DND-41 (cell line): Measurements from ENCODE around the gene CAV2.

Experiments
- ATAC-seq: fragments of 200-7000 bp; cut with Tn5 transposase; 3 replicates; pipeline ENCODE4 v1.9.1; 2021; ENCODE audit warnings: low read depth; ENCODE audit not compliant: insufficient read depth
- DNase-seq: peaks from one replicate; pipeline ENCODE4 v3.0.0-alpha.2; 2020
- H2AFZ ChIP-seq: 2 replicates; pipeline ENCODE4 v1.6.0; 2012; ENCODE audit warnings: low read depth, low read length
- H3K27ac ChIP-seq: 2 replicates; pipeline ENCODE4 v1.5.1; 2012; ENCODE audit warnings: low read length, inconsistent platforms
- H3K27me3 ChIP-seq: fragments of 200-600 bp; sonication (generic); 2 replicates; pipeline ENCODE4 v1.6.0; 2012; ENCODE audit warnings: low read length, mild to moderate bottlenecking, inconsistent platforms; ENCODE audit not compliant: insufficient read depth, poor library complexity
- H3K36me3 ChIP-seq: 2 replicates; pipeline ENCODE4 v1.5.1; 2012; ENCODE audit warnings: low read length, inconsistent platforms; ENCODE audit not compliant: insufficient read depth
- H3K4me1 ChIP-seq: 2 replicates; pipeline ENCODE4 v1.5.1; 2012; ENCODE audit warnings: mild to moderate bottlenecking, low read length; ENCODE audit not compliant: insufficient read depth
- H3K4me2 ChIP-seq: 2 replicates; pipeline ENCODE4 v1.6.0; 2012; ENCODE audit warnings: mild to moderate bottlenecking, moderate library complexity, low read length, inconsistent platforms; ENCODE audit not compliant: insufficient read depth
- H3K4me3 ChIP-seq, 2 experiments: fragments of 200-600 bp in 1 of 2; shearing (Covaris generic) in 1 of 2; 2 replicates each; pipeline ENCODE4 v1.5.1; 2012 to 2016; ENCODE audit warnings: inconsistent platforms in 2 of 2, low read length in 2 of 2, mild to moderate bottlenecking in 2 of 2, low read depth in 1 of 2, moderate library complexity in 1 of 2
- H3K79me2 ChIP-seq: 2 replicates; pipeline ENCODE4 v1.6.0; 2012; ENCODE audit warnings: low read length, inconsistent platforms; ENCODE audit not compliant: insufficient read depth
- H3K9ac ChIP-seq: 2 replicates; pipeline ENCODE4 v1.6.0; 2012; ENCODE audit warnings: low read depth, mild to moderate bottlenecking, inconsistent platforms, low read length, moderate library complexity
- H3K9me3 ChIP-seq: 2 replicates; pipeline ENCODE4 v1.5.1; 2012; ENCODE audit warnings: low read length, moderate library complexity, mild to moderate bottlenecking, inconsistent platforms; ENCODE audit not compliant: insufficient read depth, severe bottlenecking
- H4K20me1 ChIP-seq: 2 replicates; pipeline ENCODE4 v1.6.0; 2012; ENCODE audit warnings: low read length; ENCODE audit not compliant: insufficient read depth
- EZH2 ChIP-seq: IDR thresholded peaks from 3 replicates; pipeline ENCODE4 v1.6.1; 2012; ENCODE audit warnings: borderline replicate concordance, low read depth, mild to moderate bottlenecking, moderate library complexity, low read length, inconsistent platforms; ENCODE audit not compliant: severe bottlenecking
- TF ChIP-seq, protein P1 (sequence below): IDR thresholded peaks from 2 replicates; pipeline ENCODE4 v1.5.1; 2012; ENCODE audit warnings: borderline replicate concordance, low read length, moderate library complexity, mild to moderate bottlenecking; ENCODE audit not compliant: poor library complexity, severe bottlenecking; ENCODE audit errors: extremely low read depth

Gene CAV2

DNA sequence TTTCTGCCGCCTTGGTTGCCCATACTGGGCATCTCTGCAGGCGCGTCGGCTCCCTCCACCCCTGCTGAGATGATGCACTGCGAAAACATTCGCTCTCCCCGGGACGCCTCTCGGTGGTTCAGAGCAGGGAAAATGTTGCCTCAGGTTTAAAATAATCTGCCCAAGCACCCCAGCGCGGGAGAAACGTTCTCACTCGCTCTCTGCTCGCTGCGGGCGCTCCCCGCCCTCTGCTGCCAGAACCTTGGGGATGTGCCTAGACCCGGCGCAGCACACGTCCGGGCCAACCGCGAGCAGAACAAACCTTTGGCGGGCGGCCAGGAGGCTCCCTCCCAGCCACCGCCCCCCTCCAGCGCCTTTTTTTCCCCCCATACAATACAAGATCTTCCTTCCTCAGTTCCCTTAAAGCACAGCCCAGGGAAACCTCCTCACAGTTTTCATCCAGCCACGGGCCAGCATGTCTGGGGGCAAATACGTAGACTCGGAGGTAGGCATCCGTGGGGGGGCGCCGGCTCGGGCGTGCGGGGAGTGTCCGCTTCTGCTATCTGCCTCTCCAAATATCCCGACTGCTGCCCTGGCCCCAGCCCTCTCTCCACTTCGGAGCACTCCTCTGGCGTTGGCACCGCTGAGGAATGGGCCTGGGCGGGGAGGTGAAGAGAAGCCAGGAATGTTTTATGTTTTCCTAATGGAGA is 25.2 kb downstream of the CAV2 start, which contains the start of gene CAV1:
TSS of gene CAV1 (plus strand) at position 428 of the 689 bp plus-strand sequence. CDS start at position 455, 27 bp downstream.
- Histone ChIP-seq H3K9me3 (no peaks in the 10 kb centered on the region), H3K79me2 (no peaks in the 10 kb centered on the region), H3K36me3 (no peaks in the 10 kb centered on the region), H3K4me1 (no peaks in the 10 kb centered on the region), H3K27ac (no peak within 1 kb of the TSS), H3K9ac (no peak within 1 kb of the TSS), H3K4me2 (no peak within 1 kb of the TSS), H4K20me1 (no peaks in the 10 kb centered on the region), H2AFZ (no peak within 1 kb of the TSS), H3K27me3 (peaks cover 7% of the 10 kb centered on the region), H3K4me3 (no peak within 1 kb of the TSS)
- DNase-seq, result no peak
- no peak for ATAC-seq
- no peak for TF ChIP-seq EZH2
- TF ChIP-seq, protein P1, sequence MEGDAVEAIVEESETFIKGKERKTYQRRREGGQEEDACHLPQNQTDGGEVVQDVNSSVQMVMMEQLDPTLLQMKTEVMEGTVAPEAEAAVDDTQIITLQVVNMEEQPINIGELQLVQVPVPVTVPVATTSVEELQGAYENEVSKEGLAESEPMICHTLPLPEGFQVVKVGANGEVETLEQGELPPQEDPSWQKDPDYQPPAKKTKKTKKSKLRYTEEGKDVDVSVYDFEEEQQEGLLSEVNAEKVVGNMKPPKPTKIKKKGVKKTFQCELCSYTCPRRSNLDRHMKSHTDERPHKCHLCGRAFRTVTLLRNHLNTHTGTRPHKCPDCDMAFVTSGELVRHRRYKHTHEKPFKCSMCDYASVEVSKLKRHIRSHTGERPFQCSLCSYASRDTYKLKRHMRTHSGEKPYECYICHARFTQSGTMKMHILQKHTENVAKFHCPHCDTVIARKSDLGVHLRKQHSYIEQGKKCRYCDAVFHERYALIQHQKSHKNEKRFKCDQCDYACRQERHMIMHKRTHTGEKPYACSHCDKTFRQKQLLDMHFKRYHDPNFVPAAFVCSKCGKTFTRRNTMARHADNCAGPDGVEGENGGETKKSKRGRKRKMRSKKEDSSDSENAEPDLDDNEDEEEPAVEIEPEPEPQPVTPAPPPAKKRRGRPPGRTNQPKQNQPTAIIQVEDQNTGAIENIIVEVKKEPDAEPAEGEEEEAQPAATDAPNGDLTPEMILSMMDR, result no peak

DNA sequence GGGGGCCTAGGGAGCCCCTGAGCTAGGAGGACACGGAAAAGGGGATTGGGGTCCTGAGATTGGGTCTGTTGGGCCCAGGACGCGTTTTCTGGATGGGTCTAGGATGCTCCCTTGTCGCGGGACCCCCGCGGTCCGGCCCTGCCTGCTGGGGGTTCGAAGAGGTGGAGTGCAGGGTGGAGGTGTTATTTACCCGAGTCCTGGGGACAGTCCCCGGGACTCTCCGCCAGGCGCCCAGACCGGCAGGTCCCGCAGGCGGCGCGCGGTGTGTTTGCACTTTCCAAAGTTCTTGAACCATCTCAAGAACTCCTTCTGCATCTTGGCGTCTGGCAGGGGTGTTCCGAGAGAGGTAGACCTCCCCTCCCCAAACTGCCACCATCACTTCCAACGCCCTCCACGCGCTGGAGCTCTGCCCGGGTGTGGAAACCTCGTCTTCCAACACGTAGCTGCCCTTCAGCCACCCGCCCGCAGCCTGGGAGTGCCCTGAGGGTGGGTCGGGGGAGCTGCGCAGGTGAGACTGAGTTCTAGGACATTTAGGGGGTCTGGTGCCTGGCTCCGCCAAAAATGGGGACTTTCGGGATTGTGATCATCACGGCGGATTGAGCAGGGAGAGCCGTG is 25.9 kb downstream of the CAV2 start:
- no peaks in the 10 kb centered on the region for H3K79me2 ChIP-seq
- no peak overlapping the region for H3K9ac ChIP-seq
- DNase-seq, result no peak
- no peak overlapping the region for H3K4me3 ChIP-seq
- H3K4me2 ChIP-seq, result no peak overlapping the region
- no peaks in the 10 kb centered on the region for H3K9me3 ChIP-seq
- TF ChIP-seq EZH2, result no peak
- TF ChIP-seq, protein P1, result no peak
- H3K27ac ChIP-seq, result no peak overlapping the region
- no peak overlapping the region for H2AFZ ChIP-seq
- no peaks in the 10 kb centered on the region for H3K36me3 ChIP-seq
- no peak for ATAC-seq
- no peaks in the 10 kb centered on the region for H4K20me1 ChIP-seq
- peaks cover 3% of the 10 kb centered on the region for H3K27me3 ChIP-seq
- H3K4me1 ChIP-seq, result no peaks in the 10 kb centered on the region

DNA sequence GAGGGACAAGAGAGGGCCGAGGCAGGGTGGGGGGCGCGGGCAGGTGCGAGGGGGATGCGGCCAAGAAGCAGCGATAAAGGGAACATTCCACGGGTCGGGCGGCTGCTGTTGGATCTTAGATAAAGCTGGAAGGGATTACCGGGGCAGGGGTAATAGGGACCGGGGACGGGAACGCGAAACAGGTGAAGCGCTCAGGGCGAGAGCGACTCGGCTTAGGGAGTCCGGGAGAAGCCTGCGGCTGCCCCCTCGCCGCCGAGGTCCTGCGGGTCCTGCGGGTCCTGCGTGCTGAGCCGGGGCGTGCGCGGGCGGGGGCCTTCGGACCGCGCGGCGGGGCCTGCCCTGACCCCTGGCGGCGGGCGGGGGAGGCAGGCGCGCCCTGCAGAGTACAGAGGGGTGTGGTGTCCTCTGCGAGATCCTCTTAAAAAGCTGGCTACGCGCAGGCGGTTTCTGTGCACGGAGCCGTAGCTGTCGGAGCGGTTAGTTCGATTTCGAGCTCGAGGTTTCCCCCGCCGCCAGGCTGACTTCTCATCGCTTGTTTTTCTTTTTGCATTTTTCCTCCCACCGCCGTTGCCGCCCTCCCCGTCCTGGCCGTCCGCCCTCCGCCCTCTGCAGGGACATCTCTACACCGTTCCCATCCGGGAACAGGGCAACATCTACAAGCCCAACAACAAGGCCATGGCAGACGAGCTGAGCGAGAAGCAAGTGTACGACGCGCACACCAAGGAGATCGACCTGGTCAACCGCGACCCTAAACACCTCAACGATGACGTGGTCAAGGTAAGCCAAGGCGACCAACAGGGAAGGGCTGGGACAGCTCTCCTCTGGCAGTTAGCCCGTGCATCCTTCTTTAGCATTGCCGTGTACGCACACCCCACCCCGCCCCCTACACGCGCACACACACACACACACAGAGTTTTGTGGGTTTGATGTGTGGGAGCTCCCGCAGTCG is 26.6 kb downstream of the CAV2 start:
- TF ChIP-seq, protein P1, result no peak
- no peak for TF ChIP-seq EZH2
- H3K4me2 ChIP-seq, result no peak overlapping the region
- H3K27ac ChIP-seq, result no peak overlapping the region
- H4K20me1 ChIP-seq, result no peaks in the 10 kb centered on the region
- no peaks in the 10 kb centered on the region for H3K79me2 ChIP-seq
- H3K4me3 ChIP-seq, result no peak overlapping the region
- H3K27me3 ChIP-seq, result peaks cover 3% of the 10 kb centered on the region
- DNase-seq (no peak), ATAC-seq (no peak)
- no peaks in the 10 kb centered on the region for H3K36me3 ChIP-seq
- H3K4me1 ChIP-seq, result no peaks in the 10 kb centered on the region
- no peak overlapping the region for H2AFZ ChIP-seq
- no peaks in the 10 kb centered on the region for H3K9me3 ChIP-seq
- H3K9ac ChIP-seq, result no peak overlapping the region
